DMS53 treated with DMSO at 0.1 percent for 48 hours (cell line): ENCODE measurements around the gene VWA8.
"Not testable (repeated sequence)": the region's sequence is repeated elsewhere in the genome, so short reads cannot be mapped to it uniquely, and the experiment has no call there.

ENCODE experiments used
- DNase-seq: peaks from one replicate; lab custom pipeline; 2025; ENCODE audit not compliant: unreplicated experiment; lab: John Stamatoyannopoulos, UW

The VWA8 gene

GRCh38 chr13:41858780-41859179 is 102.1 kb downstream of the VWA8 start:
- DNase-seq: no peak

GRCh38 chr13:41854758-41855157 is 106.2 kb downstream of the VWA8 start:
- no peak for DNase-seq

GRCh38 chr13:41851351-41851750 is 109.6 kb downstream of the VWA8 start:
- no peak for DNase-seq

- DNase-seq: no peak
Observed at GRCh38 chr13:41848435-41849255, 112.3 kb downstream of the VWA8 start.

- no peak for DNase-seq
Observed at GRCh38 chr13:41847216-41847615, 113.7 kb downstream of the VWA8 start.

GRCh38 chr13:41842036-41842620 is 118.8 kb downstream of the VWA8 start:
- DNase-seq: no peak

GRCh38 chr13:41837629-41838028 is 123.3 kb downstream of the VWA8 start:
- DNase-seq: no peak

GRCh38 chr13:41835871-41836270 is 125.0 kb downstream of the VWA8 start:
- DNase-seq: no peak

GRCh38 chr13:41834697-41835096 is 126.2 kb downstream of the VWA8 start:
- not testable (repeated sequence) for DNase-seq

GRCh38 chr13:41833831-41834230 is 127.1 kb downstream of the VWA8 start:
- DNase-seq: no peak

GRCh38 chr13:41833201-41833600 is 127.7 kb downstream of the VWA8 start:
- no peak for DNase-seq

GRCh38 chr13:41827507-41828213 is 133.2 kb downstream of the VWA8 start:
- no peak for DNase-seq

GRCh38 chr13:41825691-41826090 is 135.2 kb downstream of the VWA8 start:
- DNase-seq: no peak

GRCh38 chr13:41823476-41823875 is 137.4 kb downstream of the VWA8 start:
- DNase-seq: no peak

- no peak for DNase-seq
Observed at GRCh38 chr13:41822560-41822959, 138.3 kb downstream of the VWA8 start.

- DNase-seq: no peak
Observed at GRCh38 chr13:41821238-41821594, 139.7 kb downstream of the VWA8 start.

- no peak for DNase-seq
Observed at GRCh38 chr13:41820581-41821237, 140.2 kb downstream of the VWA8 start.

GRCh38 chr13:41816057-41816456 is 144.9 kb downstream of the VWA8 start:
- DNase-seq: no peak

- no peak for DNase-seq
Observed at GRCh38 chr13:41813426-41813825, 147.5 kb downstream of the VWA8 start.

- no peak for DNase-seq
Observed at GRCh38 chr13:41812851-41813250, 148.1 kb downstream of the VWA8 start.

- no peak for DNase-seq
Observed at GRCh38 chr13:41812237-41812636, 148.7 kb downstream of the VWA8 start.

- no peak for DNase-seq
Observed at GRCh38 chr13:41811588-41812021, 149.3 kb downstream of the VWA8 start.
